Caco-2 (cell line): Measurements from ENCODE around the gene TCEA3. TPM values are rescaled to one million over a fixed set of nuclear protein-coding genes. Genes with fewer than 3 reads are reported as not detected.

Experiments
- BruUV-seq: library from RNA; stranded (reverse); fragments of 400-500 nt; replicated peaks from 2 replicates; lab custom pipeline; 2021; lab: Mats Ljungman, UMichigan
- CTCF ChIA-PET: fragments of 300-600 bp; sonication (Branson Sonifier 250); formaldehyde crosslinking; loops from one replicate; lab custom pipeline; 2022; ENCODE audit warnings: antibody characterized with exemption; lab: Charles Lee
- POLR2A ChIA-PET: fragments of 300-600 bp; sonication (Branson Sonifier 250); formaldehyde crosslinking; loops from one replicate; lab custom pipeline; 2022; ENCODE audit warnings: antibody characterized with exemption; lab: Charles Lee
- DNase-seq, 2 experiments: peaks; one replicate each; pipeline versions ENCODE4 v3.0.0 to v3.0.0-alpha.2; 2020 to 2022
- H3K27me3 ChIP-seq: replicated peaks from 2 replicates; pipeline ENCODE4 v1.6.0; 2011; ENCODE audit warnings: low read length; ENCODE audit not compliant: control insufficient read depth, insufficient read depth
- H3K36me3 ChIP-seq: 2 replicates; pipeline ENCODE4 v1.5.1; 2011; ENCODE audit warnings: low read length; ENCODE audit not compliant: control insufficient read depth, insufficient read depth
- H3K4me1 ChIP-seq: fragments of 250-450 bp; sonication (Bioruptor Pico); 2 replicates; pipeline ENCODE4 v1.5.1; 2020; ENCODE audit warnings: mild to moderate bottlenecking
- H3K4me3 ChIP-seq: 2 replicates; pipeline ENCODE4 v1.5.1; 2011; ENCODE audit warnings: low read depth, mild to moderate bottlenecking, control low read depth, low read length
- H3K9me3 ChIP-seq: fragments of 250-450 bp; sonication (Bioruptor Pico); 2 replicates; pipeline ENCODE4 v1.5.1; 2020; ENCODE audit warnings: mild to moderate bottlenecking, moderate library complexity
- H3K27ac Mint-ChIP-seq: one replicate; pipeline ENCODE4 v1.8.0; 2022; ENCODE audit warnings: mixed read lengths; ENCODE audit not compliant: unreplicated experiment
- H3K27me3 Mint-ChIP-seq: one replicate; pipeline ENCODE4 v1.8.0; 2022; ENCODE audit warnings: mixed read lengths; ENCODE audit not compliant: insufficient read depth, unreplicated experiment
- H3K36me3 Mint-ChIP-seq: one replicate; pipeline ENCODE4 v1.8.0; 2022; ENCODE audit warnings: mild to moderate bottlenecking, mixed read lengths; ENCODE audit not compliant: insufficient read depth, unreplicated experiment
- H3K4me1 Mint-ChIP-seq: one replicate; pipeline ENCODE4 v1.8.0; 2022; ENCODE audit warnings: low read depth, mixed read lengths; ENCODE audit not compliant: unreplicated experiment
- H3K4me3 Mint-ChIP-seq: one replicate; pipeline ENCODE4 v1.8.0; 2022; ENCODE audit warnings: mild to moderate bottlenecking, moderate library complexity, mixed read lengths; ENCODE audit not compliant: unreplicated experiment
- H3K9me3 Mint-ChIP-seq: one replicate; pipeline ENCODE4 v1.8.0; 2022; ENCODE audit warnings: mixed read lengths; ENCODE audit not compliant: unreplicated experiment
- intact Hi-C: fragments of 100-400 bp; cut with micrococcal nuclease; formaldehyde crosslinking; loops from one replicate; pipeline ENCODE4 v1.10.0; 2022; ENCODE audit not compliant: unreplicated experiment
- total RNA-seq: library from RNA; stranded (reverse); gene quantifications from 2 replicates; pipeline ENCODE4 v1.2.3, GENCODE V29; 2022
- TF ChIP-seq, protein P1 (sequence below), 2 experiments: fragments of 200-600 bp in 1 of 2; IDR thresholded peaks; 1 replicate in 1 of 2; 2 replicates in 1 of 2; pipeline versions ENCODE4 v1.5.1 to v1.8.0; 2011 to 2022; ENCODE audit warnings: antibody characterized with exemption in 1 of 2, control low read depth in 1 of 2, inconsistent platforms in 1 of 2, low read depth in 1 of 2, low read length in 1 of 2, mild to moderate bottlenecking in 1 of 2, moderate library complexity in 1 of 2; ENCODE audit not compliant: insufficient read depth in 1 of 2, severe bottlenecking in 1 of 2, unreplicated experiment in 1 of 2

Gene TCEA3
- total RNA-seq, 1 experiment from 2014 or later: 14.6 TPM

DNA sequence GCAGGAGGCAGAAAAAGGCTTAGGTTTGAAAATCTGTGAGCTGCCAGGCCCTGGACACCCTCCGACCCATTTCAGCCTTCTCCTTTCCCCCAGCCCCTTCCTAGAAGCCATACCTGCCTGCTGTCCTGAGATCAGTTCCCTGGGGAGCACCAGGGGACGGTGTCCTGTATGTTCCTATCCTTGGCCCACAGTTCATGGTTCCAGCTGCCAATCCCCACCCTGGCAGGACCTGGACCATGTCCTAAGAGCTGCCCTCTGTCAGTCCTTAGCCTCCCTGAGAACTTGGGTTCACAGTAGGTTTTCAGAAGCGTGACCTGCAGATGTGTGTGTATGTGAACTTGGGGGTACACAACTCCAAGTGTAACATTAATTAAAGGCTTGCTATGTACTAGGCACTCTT lies 3.8 kb downstream of the TCEA3 start:
- Mint-ChIP-seq H3K36me3 (peaks cover 18% of the 10 kb centered on the region), H3K4me1 (peaks cover 7% of the 10 kb centered on the region), H3K27ac (no peak overlapping the region), H3K9me3 (no peaks in the 10 kb centered on the region), H3K27me3 (no peaks in the 10 kb centered on the region), H3K4me3 (no peak overlapping the region)
- DNase-seq: no peak
- ChIA-PET POLR2A (interaction anchor here (0.6 kb wide), 1 partner anchor 852 kb away, joined by 3 read pairs; no protein-coding TSS in a partner anchor), CTCF (no interaction called here)
- BruUV-seq: no TSS peak
- Histone ChIP-seq H3K4me1 (peaks cover 7% of the 10 kb centered on the region), H3K4me3 (no peak overlapping the region), H3K27me3 (no peaks in the 10 kb centered on the region), H3K36me3 (no peaks in the 10 kb centered on the region), H3K9me3 (no peaks in the 10 kb centered on the region)
- intact Hi-C loops: no loop called here
- TF ChIP-seq, protein P1, sequence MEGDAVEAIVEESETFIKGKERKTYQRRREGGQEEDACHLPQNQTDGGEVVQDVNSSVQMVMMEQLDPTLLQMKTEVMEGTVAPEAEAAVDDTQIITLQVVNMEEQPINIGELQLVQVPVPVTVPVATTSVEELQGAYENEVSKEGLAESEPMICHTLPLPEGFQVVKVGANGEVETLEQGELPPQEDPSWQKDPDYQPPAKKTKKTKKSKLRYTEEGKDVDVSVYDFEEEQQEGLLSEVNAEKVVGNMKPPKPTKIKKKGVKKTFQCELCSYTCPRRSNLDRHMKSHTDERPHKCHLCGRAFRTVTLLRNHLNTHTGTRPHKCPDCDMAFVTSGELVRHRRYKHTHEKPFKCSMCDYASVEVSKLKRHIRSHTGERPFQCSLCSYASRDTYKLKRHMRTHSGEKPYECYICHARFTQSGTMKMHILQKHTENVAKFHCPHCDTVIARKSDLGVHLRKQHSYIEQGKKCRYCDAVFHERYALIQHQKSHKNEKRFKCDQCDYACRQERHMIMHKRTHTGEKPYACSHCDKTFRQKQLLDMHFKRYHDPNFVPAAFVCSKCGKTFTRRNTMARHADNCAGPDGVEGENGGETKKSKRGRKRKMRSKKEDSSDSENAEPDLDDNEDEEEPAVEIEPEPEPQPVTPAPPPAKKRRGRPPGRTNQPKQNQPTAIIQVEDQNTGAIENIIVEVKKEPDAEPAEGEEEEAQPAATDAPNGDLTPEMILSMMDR (IDR thresholded peaks at IDR 0.05; ENCODE audit: insufficient read depth in 1 of 2, low read depth in 1 of 2, low read length in 1 of 2, severe bottlenecking in 1 of 2, unreplicated experiment in 1 of 2): no peak

DNA sequence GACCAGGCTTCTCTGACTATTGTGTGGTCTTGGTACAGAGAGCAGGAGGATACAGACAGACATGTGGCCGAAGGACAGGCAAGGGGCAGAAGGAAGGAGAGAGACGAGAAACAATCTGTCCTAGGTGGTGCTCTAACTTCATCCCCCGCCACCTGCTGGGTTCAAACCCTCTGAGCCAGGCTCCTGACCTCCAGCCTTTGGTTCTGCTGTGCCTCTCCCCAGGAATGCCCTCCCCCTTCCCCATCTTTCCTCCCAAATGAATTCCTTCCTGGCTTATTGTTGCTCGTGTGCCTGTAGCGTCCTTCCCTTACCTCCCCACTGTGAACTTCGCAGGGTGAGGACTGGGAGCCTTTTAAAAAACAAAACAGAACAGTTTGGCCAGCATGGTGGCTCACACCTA lies 5.4 kb downstream of the TCEA3 start:
- H3K27me3 Mint-ChIP-seq: no peaks in the 10 kb centered on the region
- TF ChIP-seq, protein P1 (IDR thresholded peaks at IDR 0.05; ENCODE audit: insufficient read depth in 1 of 2, low read depth in 1 of 2, low read length in 1 of 2, severe bottlenecking in 1 of 2, unreplicated experiment in 1 of 2): no peak
- no peak overlapping the region for H3K27ac Mint-ChIP-seq
- H3K4me1 Mint-ChIP-seq: peaks cover 7% of the 10 kb centered on the region
- H3K36me3 Mint-ChIP-seq: peaks cover 10% of the 10 kb centered on the region
- DNase-seq: no peak
- intact Hi-C loops: no loop called here
- no peak overlapping the region for H3K4me3 Mint-ChIP-seq
- CTCF ChIA-PET: no interaction called here
- no TSS peak for BruUV-seq
- Histone ChIP-seq H3K9me3 (no peaks in the 10 kb centered on the region), H3K36me3 (no peaks in the 10 kb centered on the region), H3K4me3 (no peak overlapping the region), H3K4me1 (peaks cover 7% of the 10 kb centered on the region), H3K27me3 (no peaks in the 10 kb centered on the region)
- H3K9me3 Mint-ChIP-seq: no peaks in the 10 kb centered on the region
- POLR2A ChIA-PET: no interaction called here

GRCh38 chr1:23417570-23417969 lies 7.0 kb downstream of the TCEA3 start:
- BruUV-seq: no TSS peak
- no peaks in the 10 kb centered on the region for H3K36me3 Mint-ChIP-seq
- CTCF ChIA-PET: no interaction called here
- H3K9me3 Mint-ChIP-seq: no peaks in the 10 kb centered on the region
- no peak overlapping the region for H3K27ac Mint-ChIP-seq
- H3K9me3 ChIP-seq: no peaks in the 10 kb centered on the region
- no peaks in the 10 kb centered on the region for H3K4me1 ChIP-seq
- intact Hi-C loops: no loop called here
- no peak for DNase-seq
- TF ChIP-seq, protein P1 (IDR thresholded peaks at IDR 0.05; ENCODE audit: insufficient read depth in 1 of 2, low read depth in 1 of 2, low read length in 1 of 2, severe bottlenecking in 1 of 2, unreplicated experiment in 1 of 2): no peak
- H3K4me3 ChIP-seq: no peak overlapping the region
- H3K4me3 Mint-ChIP-seq: no peak overlapping the region
- H3K36me3 ChIP-seq: no peaks in the 10 kb centered on the region
- no peaks in the 10 kb centered on the region for H3K4me1 Mint-ChIP-seq
- H3K27me3 Mint-ChIP-seq: no peaks in the 10 kb centered on the region
- no peaks in the 10 kb centered on the region for H3K27me3 ChIP-seq
- POLR2A ChIA-PET: no interaction called here
